Measurements from ENCODE around the gene ATP7B.
A peak's percentile ranks its signal among the peaks of the same experiment; 100 is the strongest.

The ATP7B gene

DNA sequence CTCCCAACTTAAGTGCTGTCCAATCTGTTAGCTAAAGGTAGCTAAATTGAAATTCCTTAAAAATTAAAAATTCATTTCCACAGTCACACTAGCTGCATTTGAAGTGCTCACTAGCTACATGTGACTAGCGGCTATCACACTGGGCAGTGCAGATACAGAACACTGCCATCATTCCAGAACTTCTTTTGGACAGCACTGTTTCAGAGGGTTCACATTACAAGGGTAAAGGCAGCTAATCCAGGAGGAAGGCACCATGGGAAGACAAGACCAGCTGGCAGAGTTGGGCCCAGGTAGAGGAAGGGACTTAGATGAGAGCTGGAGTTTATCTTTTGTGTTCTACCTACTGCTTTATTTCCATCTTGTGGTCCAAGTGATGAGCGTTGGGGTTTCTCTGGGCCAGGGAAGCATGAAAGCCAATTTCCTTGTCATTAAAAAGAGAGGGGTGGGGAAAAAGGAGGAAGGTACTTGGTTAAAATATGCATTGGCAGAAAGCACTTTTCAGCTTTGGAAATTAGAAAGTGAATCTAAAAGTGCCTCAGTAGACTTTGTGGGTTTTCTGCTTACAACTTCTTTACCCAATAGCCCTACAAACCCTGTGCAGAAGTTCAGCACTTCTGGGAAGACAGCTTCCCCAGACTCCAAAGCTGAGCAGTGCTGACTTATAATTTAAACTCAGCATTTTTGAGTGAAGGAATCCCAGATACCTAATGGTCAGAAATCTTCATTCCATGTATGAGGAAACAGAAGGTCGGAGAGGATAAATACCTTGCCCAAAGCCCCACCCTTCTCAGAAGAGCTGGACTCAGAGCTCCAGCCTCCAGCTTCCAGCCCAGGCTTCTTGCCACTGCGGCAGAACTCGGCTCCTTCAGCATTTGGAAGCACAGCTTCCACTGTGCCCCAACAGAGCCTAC is 49.5 kb downstream of the ATP7B start:
- Histone ChIP-seq H3K9me2 (replicated peaks; ENCODE audit: insufficient read depth, low read length) (no peaks in the 10 kb centered on the region), H3K9me3 (replicated peaks; ENCODE audit: insufficient read depth, low read length) (no peaks in the 10 kb centered on the region), H3K27me3 (replicated peaks; ENCODE audit: insufficient read depth, low read length) (no peaks in the 10 kb centered on the region), H3K27ac (ENCODE audit: low read length) (no peak overlapping the region), H4K20me1 (ENCODE audit: insufficient read depth, low read length) (no peaks in the 10 kb centered on the region), H3K9ac (ENCODE audit: low read length) (no peak overlapping the region), H3F3A (ENCODE audit: insufficient read depth, low read length) (no peaks in the 10 kb centered on the region), H3K4me1 (ENCODE audit: low read length) (no peaks in the 10 kb centered on the region; the same call in none of the 2 replicates), H3K4me2 (ENCODE audit: low read depth, low read length) (no peak overlapping the region), H3K79me2 (ENCODE audit: low read length) (no peaks in the 10 kb centered on the region), H3K36me3 (replicated peaks; ENCODE audit: insufficient read depth, low read length) (no peaks in the 10 kb centered on the region), H2AFZ (ENCODE audit: low read length) (no peak overlapping the region), H3K4me3 (ENCODE audit: low read length) (no peak overlapping the region)
- TF ChIP-seq, protein P1, sequence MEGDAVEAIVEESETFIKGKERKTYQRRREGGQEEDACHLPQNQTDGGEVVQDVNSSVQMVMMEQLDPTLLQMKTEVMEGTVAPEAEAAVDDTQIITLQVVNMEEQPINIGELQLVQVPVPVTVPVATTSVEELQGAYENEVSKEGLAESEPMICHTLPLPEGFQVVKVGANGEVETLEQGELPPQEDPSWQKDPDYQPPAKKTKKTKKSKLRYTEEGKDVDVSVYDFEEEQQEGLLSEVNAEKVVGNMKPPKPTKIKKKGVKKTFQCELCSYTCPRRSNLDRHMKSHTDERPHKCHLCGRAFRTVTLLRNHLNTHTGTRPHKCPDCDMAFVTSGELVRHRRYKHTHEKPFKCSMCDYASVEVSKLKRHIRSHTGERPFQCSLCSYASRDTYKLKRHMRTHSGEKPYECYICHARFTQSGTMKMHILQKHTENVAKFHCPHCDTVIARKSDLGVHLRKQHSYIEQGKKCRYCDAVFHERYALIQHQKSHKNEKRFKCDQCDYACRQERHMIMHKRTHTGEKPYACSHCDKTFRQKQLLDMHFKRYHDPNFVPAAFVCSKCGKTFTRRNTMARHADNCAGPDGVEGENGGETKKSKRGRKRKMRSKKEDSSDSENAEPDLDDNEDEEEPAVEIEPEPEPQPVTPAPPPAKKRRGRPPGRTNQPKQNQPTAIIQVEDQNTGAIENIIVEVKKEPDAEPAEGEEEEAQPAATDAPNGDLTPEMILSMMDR (IDR thresholded peaks at IDR 0.05; ENCODE audit: low read length), result no peak
- TF ChIP-seq EZH2phosphoT487 (IDR thresholded peaks at IDR 0.05; ENCODE audit: low read length) (no peak), EZH2 (optimal IDR thresholded peaks at IDR 0.05; ENCODE audit: low read depth, low read length) (no peak)
- no peak for DNase-seq

DNA sequence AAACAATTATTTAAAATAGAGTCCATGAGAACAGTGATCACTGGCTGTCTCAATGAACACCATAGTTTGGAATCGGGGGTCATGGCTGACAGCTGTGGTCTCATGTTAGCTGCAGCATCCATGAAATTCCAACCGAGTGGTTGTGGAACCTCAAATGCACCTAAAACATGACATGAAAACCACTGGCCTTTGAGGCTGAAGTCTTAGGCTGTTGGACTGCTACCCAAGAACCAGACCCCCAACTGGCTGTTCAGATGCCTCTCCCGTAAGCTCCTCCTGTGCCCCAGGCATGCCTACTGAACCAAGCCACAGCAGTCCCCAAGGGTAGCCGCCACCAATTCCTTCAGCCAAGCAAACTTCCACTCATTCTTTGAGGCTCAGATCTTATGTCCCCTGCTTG is 50.5 kb downstream of the ATP7B start:
- no peak overlapping the region for H3K27ac ChIP-seq (ENCODE audit: low read length)
- no peaks in the 10 kb centered on the region for H3F3A ChIP-seq (ENCODE audit: insufficient read depth, low read length)
- H4K20me1 ChIP-seq (ENCODE audit: insufficient read depth, low read length), result no peaks in the 10 kb centered on the region
- H3K4me3 ChIP-seq (ENCODE audit: low read length), result no peak overlapping the region
- no peak for TF ChIP-seq EZH2phosphoT487 (IDR thresholded peaks at IDR 0.05; ENCODE audit: low read length)
- no peak for TF ChIP-seq EZH2 (optimal IDR thresholded peaks at IDR 0.05; ENCODE audit: low read depth, low read length)
- TF ChIP-seq, protein P1 (IDR thresholded peaks at IDR 0.05; ENCODE audit: low read length), result no peak
- no peak overlapping the region for H3K4me2 ChIP-seq (ENCODE audit: low read depth, low read length)
- no peak overlapping the region for H2AFZ ChIP-seq (ENCODE audit: low read length)
- H3K9me3 ChIP-seq (replicated peaks; ENCODE audit: insufficient read depth, low read length), result no peaks in the 10 kb centered on the region
- H3K4me1 ChIP-seq (ENCODE audit: low read length), result no peaks in the 10 kb centered on the region; the same call in none of the 2 replicates
- DNase-seq, result no peak
- no peaks in the 10 kb centered on the region for H3K9me2 ChIP-seq (replicated peaks; ENCODE audit: insufficient read depth, low read length)
- no peak overlapping the region for H3K9ac ChIP-seq (ENCODE audit: low read length)
- no peaks in the 10 kb centered on the region for H3K36me3 ChIP-seq (replicated peaks; ENCODE audit: insufficient read depth, low read length)
- H3K79me2 ChIP-seq (ENCODE audit: low read length), result no peaks in the 10 kb centered on the region
- H3K27me3 ChIP-seq (replicated peaks; ENCODE audit: insufficient read depth, low read length), result no peaks in the 10 kb centered on the region

DNA sequence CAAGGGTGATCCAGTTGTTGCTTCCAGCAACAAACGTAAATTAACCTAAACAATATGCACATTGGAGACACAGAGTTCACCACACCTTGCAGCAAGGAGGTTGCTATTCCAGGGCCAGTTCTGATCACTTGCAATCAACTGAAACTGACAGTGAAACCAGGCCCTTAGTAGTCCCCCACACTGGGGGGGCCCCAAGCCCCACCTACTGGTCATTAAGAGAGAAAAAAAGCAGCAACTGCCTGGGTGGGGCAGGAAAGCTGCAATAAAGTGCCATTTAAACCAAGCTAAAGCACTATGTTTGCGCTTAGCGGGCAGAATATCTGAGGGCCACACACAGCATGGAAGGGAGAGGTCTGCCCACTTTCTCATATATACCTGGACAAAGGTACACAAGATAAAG is 51.5 kb downstream of the ATP7B start:
- H3K4me1 ChIP-seq (ENCODE audit: low read length), result no peaks in the 10 kb centered on the region; the same call in none of the 2 replicates
- no peaks in the 10 kb centered on the region for H3K9me3 ChIP-seq (replicated peaks; ENCODE audit: insufficient read depth, low read length)
- TF ChIP-seq, protein P1 (IDR thresholded peaks at IDR 0.05; ENCODE audit: low read length), result peak; percentile 22; the same call in 1 of the 2 replicates
- no peak for TF ChIP-seq EZH2phosphoT487 (IDR thresholded peaks at IDR 0.05; ENCODE audit: low read length)
- no peak overlapping the region for H3K27ac ChIP-seq (ENCODE audit: low read length)
- no peak overlapping the region for H3K4me3 ChIP-seq (ENCODE audit: low read length)
- H3K9ac ChIP-seq (ENCODE audit: low read length), result no peak overlapping the region
- no peaks in the 10 kb centered on the region for H3K79me2 ChIP-seq (ENCODE audit: low read length)
- H4K20me1 ChIP-seq (ENCODE audit: insufficient read depth, low read length), result no peaks in the 10 kb centered on the region
- no peaks in the 10 kb centered on the region for H3K27me3 ChIP-seq (replicated peaks; ENCODE audit: insufficient read depth, low read length)
- no peak overlapping the region; the same call in 1 of the 2 replicates for H3K4me2 ChIP-seq (ENCODE audit: low read depth, low read length)
- H3K36me3 ChIP-seq (replicated peaks; ENCODE audit: insufficient read depth, low read length), result no peaks in the 10 kb centered on the region
- peak; percentile 59 for DNase-seq
- H3F3A ChIP-seq (ENCODE audit: insufficient read depth, low read length), result no peaks in the 10 kb centered on the region
- no peaks in the 10 kb centered on the region for H3K9me2 ChIP-seq (replicated peaks; ENCODE audit: insufficient read depth, low read length)
- H2AFZ ChIP-seq (ENCODE audit: low read length), result no peak overlapping the region
